Thyroid gland (tissue), 4 donors: ENCODE results near the gene NELFA. TPM values are rescaled to one million over a fixed set of nuclear protein-coding genes. Genes with fewer than 3 reads are reported as not detected.

Experiments
- DNase-seq, 2 donors: peaks; one replicate each; pipeline ENCODE4 v3.0.0-alpha.2; 2019
- H3K27ac ChIP-seq, 3 donors: fragments of 200-600 bp; sonication (generic); 1 replicate in 2 of 3; 2 replicates in 1 of 3; pipeline ENCODE4 v1.5.1; 2016 to 2019; ENCODE audit warnings: mild to moderate bottlenecking in 1 of 3, moderate library complexity in 1 of 3
- H3K27me3 ChIP-seq: fragments of 200-600 bp; sonication (generic); one replicate; pipeline ENCODE4 v1.5.1; 2019
- H3K36me3 ChIP-seq, 2 donors: fragments of 200-600 bp; sonication (generic); one replicate each; pipeline ENCODE4 v1.5.1; 2016 to 2019
- H3K4me1 ChIP-seq, 2 donors: fragments of 200-600 bp; sonication (generic); one replicate each; pipeline ENCODE4 v1.5.1; 2017 to 2019
- H3K4me3 ChIP-seq, 3 donors: fragments of 200-600 bp; sonication (generic); replicated peaks in 1 of 3; 1 replicate in 2 of 3; 2 replicates in 1 of 3; pipeline ENCODE4 v1.5.1; 2016; ENCODE audit warnings: mild to moderate bottlenecking in 1 of 3
- H3K9me3 ChIP-seq: fragments of 200-600 bp; sonication (generic); one replicate; pipeline ENCODE4 v1.5.1; 2017
- CTCF ChIP-seq, 6 experiments: fragments of 200-600 bp in 3 of 6; fragments of 450-650 bp in 3 of 6; sonication (generic) in 3 of 6; IDR thresholded peaks; one replicate each; pipeline ENCODE4 v1.5.1; 2016 to 2019; ENCODE audit warnings: antibody characterized with exemption in 6 of 6, mild to moderate bottlenecking in 2 of 6, inconsistent platforms in 1 of 6, moderate library complexity in 1 of 6
- POLR2A ChIP-seq, 2 donors: fragments of 450-650 bp; IDR thresholded peaks; one replicate each; pipeline ENCODE4 v1.6.1; 2017; ENCODE audit warnings: antibody characterized with exemption in 2 of 2, mild to moderate bottlenecking in 2 of 2, moderate library complexity in 1 of 2
- WGBS, 2 donors: methylation state at CpG; one replicate each; pipeline ENCODE4 v1.1.5; 2017; 5-methylcytosine and 5-hydroxymethylcytosine counted together
- intact Hi-C: fragments of 100-400 bp; cut with DNase I; formaldehyde crosslinking; loops from one replicate; pipeline ENCODE4 v1.15.1; 2023
- total RNA-seq, 4 donors: library from RNA; depleted of rRNA; stranded (reverse); fragments of >200 nt; gene quantifications; one replicate each; pipeline ENCODE4 v1.2.3, GENCODE V29; 2016

Gene NELFA
- total RNA-seq, 4 donors from 2014 or later, result 23.2 to 39.3 (median 28.7) TPM

- intact Hi-C loops, result no loop called here
- no peaks in the 10 kb centered on the region for H3K9me3 ChIP-seq
- H3K27ac ChIP-seq, result no peak overlapping the region
- DNase-seq, result no peak
- WGBS, 2 donors, result 95% methylated on average over 16 of the region's 16 CpGs
- H3K4me3 ChIP-seq, result no peak overlapping the region
- H3K27me3 ChIP-seq, result no peaks in the 10 kb centered on the region
- H3K4me1 ChIP-seq, result no peaks in the 10 kb centered on the region
- peaks cover 3 to 8% of the 10 kb centered on the region in 2 donors for H3K36me3 ChIP-seq
- no peak for TF ChIP-seq CTCF (IDR thresholded peaks at IDR 0.05)
- no peak for TF ChIP-seq POLR2A (IDR thresholded peaks at IDR 0.05)
Measured at GRCh38 chr4:1971456-1972200, 37.1 kb downstream of the NELFA start.

- no peak for DNase-seq
- 92 to 94% methylated on average over 6 of the region's 6 CpGs for WGBS, 2 donors
- H3K4me3 ChIP-seq, result no peak overlapping the region
- H3K4me1 ChIP-seq, result no peaks in the 10 kb centered on the region
- intact Hi-C loops, result no loop called here
- TF ChIP-seq CTCF (IDR thresholded peaks at IDR 0.05), result no peak
- TF ChIP-seq POLR2A (IDR thresholded peaks at IDR 0.05), result no peak
- H3K9me3 ChIP-seq, result no peaks in the 10 kb centered on the region
- H3K27ac ChIP-seq, result no peak overlapping the region
- no peaks in the 10 kb centered on the region for H3K27me3 ChIP-seq
- H3K36me3 ChIP-seq, result peaks cover 0 to 6% of the 10 kb centered on the region in 2 donors
Measured at GRCh38 chr4:1970926-1971325, 37.8 kb downstream of the NELFA start.

- Histone ChIP-seq H3K4me3 (no peak overlapping the region), H3K4me1 (no peaks in the 10 kb centered on the region), H3K27ac (no peak overlapping the region), H3K9me3 (no peaks in the 10 kb centered on the region), H3K36me3 (peaks cover 0 to under 1% of the 10 kb centered on the region in 2 donors), H3K27me3 (no peaks in the 10 kb centered on the region)
- intact Hi-C loops, result no loop called here
- TF ChIP-seq CTCF (IDR thresholded peaks at IDR 0.05) (no peak), POLR2A (IDR thresholded peaks at IDR 0.05) (no peak)
- no peak for DNase-seq
- 95 to 97% methylated on average over 17 of the region's 17 CpGs for WGBS, 2 donors
Measured at GRCh38 chr4:1969928-1970723, 38.6 kb downstream of the NELFA start.

GRCh38 chr4:1968686-1969295 lies 40.0 kb downstream of the NELFA start:
- DNase-seq, result no peak
- Histone ChIP-seq H3K27me3 (no peaks in the 10 kb centered on the region), H3K27ac (no peak overlapping the region), H3K4me1 (no peaks in the 10 kb centered on the region), H3K36me3 (no peaks in the 10 kb centered on the region), H3K4me3 (no peak overlapping the region), H3K9me3 (no peaks in the 10 kb centered on the region)
- 96% methylated on average over 7 of the region's 7 CpGs for WGBS, 2 donors
- TF ChIP-seq CTCF (IDR thresholded peaks at IDR 0.05) (no peak), POLR2A (IDR thresholded peaks at IDR 0.05) (no peak)
- intact Hi-C loops, result no loop called here
